Hematopoietic multipotent progenitor cell treated with erythropoietin and hydrocortisone succinate and interleukin-3 and kit ligand, for 8 days (in vitro differentiated cells): ENCODE data around the gene UTP14C.
"Not testable (repeated sequence)": the region's sequence is repeated elsewhere in the genome, so short reads cannot be mapped to it uniquely, and the experiment has no call there.

Experiments used
- DNase-seq: peaks from one replicate; pipeline ENCODE4 v3.0.0-alpha.2; 2015

UTP14C gene, protein sequence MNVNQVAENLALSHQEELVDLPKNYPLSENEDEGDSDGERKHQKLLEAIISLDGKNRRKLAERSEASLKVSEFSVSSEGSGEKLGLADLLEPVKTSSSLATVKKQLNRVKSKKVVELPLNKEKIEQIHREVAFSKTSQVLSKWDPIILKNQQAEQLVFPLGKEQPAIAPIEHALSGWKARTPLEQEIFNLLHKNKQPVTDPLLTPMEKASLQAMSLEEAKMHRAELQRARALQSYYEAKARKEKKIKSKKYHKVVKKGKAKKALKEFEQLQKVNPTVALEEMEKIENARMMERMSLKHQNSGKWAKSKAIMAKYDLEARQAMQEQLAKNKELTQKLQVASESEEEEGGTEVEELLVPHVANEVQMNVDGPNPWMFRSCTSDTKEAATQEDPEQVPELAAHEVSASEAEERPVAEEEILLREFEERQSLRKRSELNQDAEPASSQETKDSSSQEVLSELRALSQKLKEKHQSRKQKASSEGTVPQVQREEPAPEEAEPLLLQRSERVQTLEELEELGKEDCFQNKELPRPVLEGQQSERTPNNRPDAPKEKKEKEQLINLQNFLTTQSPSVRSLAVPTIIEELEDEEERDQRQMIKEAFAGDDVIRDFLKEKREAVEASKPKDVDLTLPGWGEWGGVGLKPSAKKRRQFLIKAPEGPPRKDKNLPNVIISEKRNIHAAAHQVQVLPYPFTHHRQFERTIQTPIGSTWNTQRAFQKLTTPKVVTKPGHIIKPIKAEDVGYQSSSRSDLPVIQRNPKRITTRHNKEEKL

DNA sequence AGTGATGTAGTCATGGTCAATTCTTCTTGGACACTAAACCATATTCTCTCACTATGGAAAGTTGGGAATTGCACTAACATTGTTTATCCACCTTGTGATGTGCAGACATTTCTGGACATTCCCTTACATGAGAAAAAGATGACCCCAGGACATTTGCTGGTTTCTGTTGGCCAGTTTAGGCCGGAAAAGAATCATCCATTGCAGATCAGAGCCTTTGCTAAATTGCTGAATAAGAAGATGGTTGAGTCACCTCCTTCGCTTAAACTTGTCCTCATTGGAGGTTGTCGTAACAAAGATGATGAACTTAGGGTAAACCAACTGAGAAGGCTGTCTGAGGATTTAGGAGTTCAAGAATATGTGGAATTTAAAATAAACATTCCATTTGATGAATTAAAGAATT is at the start of gene UTP14C:
Gene UTP14C (plus strand): TSS at position 211 of the 400 bp plus-strand sequence. CDS start 4,114 bp downstream, outside the sequence.
- no peak for DNase-seq

- no peak for DNase-seq
Measured at GRCh38 chr13:51976423-51976822, 48.1 kb upstream of the UTP14C start.

DNA sequence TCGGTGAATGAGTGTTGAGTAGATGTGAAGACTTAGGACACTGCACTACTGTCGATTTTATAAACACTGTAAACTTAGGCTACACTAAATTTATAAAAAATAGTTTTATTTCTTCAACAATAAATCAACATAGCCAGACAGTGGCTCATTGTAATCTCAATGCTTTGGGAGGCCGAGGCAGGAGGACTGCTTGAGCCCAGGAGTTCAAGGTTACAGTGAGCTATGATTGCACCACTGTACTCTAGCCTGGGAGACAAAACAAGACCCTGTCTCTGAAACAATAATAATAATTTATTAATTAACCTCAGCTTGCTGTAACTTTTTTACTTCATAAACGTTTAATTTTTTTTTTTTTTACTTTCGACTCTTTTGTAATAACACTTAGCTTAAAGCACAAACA is 47.6 kb upstream of the UTP14C start:
- no peak for DNase-seq

- DNase-seq, result no peak
Measured at GRCh38 chr13:51977625-51978024, 46.9 kb upstream of the UTP14C start.

DNA sequence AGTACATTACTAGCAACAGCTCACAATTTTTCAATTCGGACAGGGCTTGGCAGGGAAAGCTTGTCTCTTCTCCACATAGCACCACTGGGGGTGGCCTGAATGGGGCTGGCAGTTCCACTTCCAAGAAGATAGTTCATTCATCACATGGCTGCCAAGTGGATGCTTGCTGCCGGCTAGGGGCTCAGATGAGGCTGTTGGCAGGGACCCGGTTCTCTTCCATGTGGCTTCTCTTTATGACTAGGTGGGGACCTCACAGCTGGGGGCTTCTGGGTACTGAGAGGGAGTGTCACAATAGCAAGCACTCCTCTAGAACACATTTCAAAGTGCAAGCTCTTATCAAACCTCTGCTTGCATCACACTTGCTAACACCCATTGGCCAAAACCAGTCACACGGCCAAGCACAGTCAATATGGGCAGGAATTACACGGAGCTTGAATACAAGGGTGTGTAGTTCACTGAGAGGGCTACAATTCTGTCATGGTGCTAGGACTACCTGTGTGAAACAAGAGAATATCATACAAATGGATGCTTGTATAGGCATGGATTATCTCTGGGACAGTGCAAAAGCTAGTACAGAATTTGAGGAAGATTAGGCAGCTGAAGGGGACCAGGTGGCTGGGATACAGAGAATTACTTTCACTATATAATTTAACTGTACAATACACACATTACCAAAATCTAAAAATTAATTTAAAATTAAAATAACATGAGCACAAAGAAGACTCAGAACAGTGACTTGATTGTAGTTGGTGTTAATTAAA is 45.5 kb upstream of the UTP14C start:
- peak; percentile 92 for DNase-seq

GRCh38 chr13:51980908-51981307 is 43.6 kb upstream of the UTP14C start:
- no peak for DNase-seq

DNA sequence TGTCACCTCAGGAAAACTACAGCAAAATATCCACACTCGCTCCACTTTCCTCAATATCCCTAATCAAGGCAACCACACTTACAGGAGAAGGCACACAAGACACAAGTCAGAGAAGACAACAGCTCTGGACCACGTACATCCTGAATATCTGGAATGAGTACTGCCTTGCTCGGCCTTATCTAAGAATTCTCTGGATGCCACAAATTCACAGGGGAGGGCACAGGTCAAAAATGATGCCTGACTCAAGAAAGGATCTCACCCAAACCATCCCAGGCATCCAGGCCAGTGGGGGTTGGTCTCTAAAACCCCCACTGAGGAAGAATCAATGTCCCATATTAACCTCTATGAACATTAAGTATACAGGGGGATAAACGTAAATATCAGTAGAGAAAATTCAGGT is 43.1 kb upstream of the UTP14C start:
- no peak for DNase-seq

GRCh38 chr13:51983292-51983691 is 41.2 kb upstream of the UTP14C start:
- DNase-seq, result not testable (repeated sequence)

- not testable (repeated sequence) for DNase-seq
Measured at GRCh38 chr13:51984904-51985303, 39.6 kb upstream of the UTP14C start.

DNA sequence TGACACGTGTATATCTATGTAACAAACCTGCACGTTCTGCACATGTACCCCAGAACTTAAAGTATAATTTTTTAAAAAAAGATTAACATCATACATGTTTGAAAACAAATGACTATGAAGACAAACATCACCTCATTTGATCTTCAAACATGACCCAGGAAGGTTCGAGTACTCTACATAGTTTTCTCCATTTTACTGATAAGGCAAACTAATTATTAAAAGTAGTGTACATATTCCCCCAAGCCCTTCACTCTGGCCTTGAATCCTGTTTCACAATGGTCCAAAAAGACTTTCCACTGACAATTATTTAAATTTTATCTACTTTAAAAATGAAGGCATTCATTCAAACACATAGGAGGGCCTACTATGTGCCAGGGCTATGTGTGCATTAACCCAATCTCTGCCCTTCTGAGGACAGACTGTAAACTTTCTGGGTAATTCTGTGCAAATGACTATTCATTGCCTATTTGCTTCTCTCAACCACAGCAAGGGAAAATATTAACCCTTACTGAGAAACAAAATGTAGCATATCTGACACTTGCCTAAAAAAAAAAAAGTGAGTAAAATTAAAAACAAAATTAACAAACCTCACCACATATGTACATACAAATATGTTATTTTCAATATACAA is 35.4 kb upstream of the UTP14C start:
- no peak for DNase-seq

DNA sequence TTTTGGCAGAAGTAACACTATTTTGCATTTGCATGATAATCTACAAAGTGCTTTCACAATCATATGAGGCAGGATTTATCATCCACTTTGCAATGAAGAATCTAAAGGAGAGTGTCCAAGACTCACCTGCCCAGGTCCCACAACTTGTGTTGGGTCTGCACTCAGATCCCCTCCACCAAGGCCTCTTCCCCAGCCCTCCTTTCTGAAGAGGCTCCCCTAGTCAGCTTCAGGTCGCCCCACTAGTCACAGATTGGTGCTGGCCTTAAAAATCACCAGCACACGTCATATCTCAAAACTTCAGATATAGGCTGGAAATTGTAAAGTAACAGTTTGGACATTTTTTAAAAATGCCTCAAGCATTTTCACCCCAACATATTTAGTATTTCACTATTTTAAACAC is 30.8 kb upstream of the UTP14C start:
- DNase-seq, result peak; percentile 75

DNA sequence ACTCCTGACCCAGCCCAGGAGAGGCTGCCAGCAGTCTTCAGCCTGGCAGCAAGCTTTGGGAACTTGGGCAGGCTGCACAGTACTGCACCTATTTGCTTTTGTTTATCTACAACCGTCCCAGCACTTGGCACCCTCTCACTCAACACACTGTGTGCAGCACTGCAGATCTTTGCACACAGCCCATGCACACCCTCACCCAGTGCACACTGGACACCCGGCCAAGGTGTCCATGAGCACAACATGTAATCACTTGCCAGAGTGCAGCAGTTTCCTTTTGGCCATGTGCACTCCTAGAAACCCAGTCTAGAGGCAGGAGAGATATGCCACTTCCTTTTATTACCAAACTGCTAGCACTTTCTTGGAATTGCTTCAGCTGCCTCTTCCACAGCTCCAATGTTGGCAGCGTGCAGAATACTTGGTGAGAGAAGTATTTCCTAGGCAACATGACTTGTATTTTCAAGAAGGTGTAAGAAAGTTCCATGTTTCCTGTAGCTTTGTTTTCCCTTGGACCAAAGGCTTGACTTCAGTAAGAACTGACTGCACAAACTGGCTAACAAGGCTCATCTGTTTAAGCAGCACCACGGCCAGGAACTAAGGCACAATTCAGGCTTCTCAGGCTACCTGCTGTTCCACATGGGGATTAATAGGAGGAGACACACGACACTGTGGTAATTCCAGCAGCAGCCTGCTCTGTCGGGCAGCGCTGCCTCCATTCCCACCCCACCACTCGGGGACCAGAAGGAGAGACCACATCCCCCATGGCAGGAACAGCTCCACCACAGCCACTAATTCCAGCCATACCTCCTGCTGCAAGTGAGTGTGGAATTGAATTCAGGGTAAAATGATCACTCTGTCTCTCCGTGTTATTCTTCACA is 28.6 kb upstream of the UTP14C start:
- peak; percentile 92 for DNase-seq

DNA sequence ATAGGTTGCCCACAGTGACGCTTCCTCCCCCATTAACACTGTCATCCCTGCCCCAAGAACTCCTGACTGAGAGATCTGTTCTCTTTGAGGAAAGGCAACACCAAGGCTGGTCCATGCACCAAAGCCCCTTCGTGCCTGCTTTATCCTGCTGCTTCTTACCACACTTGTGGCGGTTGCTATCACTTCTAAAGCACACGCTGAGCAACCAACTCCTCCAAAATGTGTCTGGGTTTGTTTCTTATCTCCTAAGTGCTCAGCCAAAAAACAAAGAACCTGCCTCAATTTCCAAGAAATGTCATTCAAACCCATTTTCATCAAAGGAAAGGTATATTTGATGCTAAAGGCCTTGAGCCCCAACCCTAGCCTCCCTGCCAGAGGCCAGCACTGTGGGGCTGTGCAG is 27.9 kb upstream of the UTP14C start:
- peak; percentile 97 for DNase-seq

DNA sequence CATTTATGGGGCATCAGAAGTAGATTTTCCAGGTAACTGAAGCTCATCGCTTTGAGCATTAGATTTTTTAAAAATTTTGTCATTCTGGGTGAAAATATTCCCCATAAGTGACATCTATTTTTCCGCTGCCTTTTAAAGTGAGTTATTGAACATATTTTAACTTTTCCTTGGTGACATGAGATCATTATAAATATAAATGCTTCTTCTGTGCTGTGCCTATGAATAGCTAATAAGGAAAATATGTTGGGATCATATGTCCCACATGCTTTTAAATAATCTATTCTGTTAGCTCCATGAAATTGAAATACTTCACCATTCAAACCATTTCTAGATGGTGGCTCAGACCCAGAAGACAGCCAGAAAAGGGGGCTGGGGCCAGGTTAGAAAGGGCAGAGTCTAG is 27.3 kb upstream of the UTP14C start:
- DNase-seq, result no peak

GRCh38 chr13:51997641-51998330 is 26.7 kb upstream of the UTP14C start:
- DNase-seq, result peak; percentile 36

DNA sequence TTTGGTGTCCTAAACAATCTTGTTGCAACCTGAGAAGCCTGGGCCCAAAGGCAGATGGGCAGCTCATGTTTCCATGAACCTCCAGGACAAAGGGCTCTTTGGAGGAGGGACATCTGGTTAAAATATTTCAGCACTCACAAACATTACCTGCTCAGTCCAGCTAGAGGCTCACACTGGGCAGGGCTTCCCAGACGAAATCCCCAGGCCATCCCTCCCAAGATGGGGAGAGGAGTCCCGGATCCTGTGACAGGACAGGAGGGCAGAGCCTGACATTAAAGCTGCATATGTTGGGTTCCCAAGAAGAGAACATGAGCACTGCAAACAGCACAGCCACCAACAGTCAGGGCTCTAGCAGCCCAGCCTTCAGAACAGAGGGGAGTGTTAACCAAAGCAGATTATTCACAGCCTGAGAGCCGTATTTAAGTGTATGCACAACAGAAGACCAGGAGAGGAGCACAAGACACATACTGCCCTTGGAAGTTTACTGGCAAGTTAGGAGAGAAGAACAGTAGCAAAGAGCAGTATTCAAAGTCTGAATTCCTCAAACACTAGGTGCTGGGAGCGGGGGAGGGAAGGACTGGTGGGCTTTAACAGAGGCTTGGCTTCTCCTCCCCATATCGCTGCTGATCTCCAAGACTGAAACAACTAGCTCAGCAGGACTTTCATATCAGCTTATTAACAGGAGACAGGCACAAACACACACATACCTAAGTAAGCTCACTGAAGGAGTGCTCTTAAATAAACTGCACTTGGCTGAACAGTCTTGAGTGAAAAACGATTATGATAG is 25.6 kb upstream of the UTP14C start:
- DNase-seq, result peak; percentile 67

DNA sequence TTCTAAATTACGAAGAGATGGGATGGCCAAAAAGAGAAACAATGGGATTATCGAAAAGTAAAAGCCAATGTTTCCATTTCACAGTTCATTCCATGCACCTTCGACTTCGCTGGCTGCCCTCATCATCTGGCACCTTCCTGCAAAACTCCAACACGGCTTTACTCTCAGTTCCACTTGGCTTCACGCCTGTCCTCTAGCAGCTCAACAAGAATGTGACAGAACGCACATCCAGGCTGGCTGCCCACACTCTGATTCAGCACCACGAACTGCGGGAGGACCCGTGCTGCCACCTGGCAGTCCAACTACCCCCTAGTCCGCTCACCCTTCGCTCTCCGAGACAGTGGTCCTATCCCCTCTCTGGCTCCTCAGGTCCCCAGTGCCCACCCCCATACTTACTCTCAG is 25.0 kb upstream of the UTP14C start:
- no peak for DNase-seq

DNA sequence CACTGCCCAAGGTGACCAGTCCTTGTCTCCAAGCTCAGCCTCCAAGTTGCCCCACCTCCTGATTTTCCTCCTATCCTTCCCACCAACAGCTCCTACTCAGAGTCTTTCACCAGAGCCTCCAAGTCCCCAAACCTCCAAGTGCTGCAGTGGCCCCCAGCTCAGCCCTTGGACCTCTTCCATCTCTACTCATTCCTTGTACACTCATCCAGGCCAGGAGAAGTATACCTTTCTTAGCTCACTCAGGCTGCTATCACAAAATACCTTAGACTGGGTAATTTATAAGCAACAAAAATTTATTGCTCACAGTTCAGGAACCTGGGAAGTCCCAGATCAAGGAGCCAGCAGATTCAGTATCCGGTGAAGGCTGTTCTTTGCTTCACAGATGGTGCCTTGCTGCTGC is 24.6 kb upstream of the UTP14C start:
- no peak for DNase-seq

- DNase-seq, result peak; percentile 76
Measured at GRCh38 chr13:52001120-52001731, 23.3 kb upstream of the UTP14C start.

DNA sequence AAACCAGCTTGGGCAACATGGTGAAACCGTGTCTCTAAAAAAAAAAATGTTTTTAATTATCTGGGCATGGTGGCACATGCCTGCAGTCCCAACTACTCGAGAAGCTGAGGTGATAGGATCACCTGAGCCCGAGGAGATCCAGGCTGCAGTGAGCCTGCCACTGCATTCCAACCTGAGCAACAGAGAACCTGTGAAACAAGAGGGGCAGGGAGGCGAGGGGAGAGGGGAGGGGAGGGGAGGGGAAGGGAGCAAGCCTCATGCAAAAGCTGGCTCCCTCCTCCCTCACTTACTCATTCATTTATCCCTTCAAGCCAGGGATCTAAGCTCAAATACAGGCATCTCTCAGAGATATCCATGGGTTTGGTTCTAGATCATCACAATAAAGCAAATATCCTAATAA is 22.1 kb upstream of the UTP14C start:
- DNase-seq, result no peak
